Measurements from ENCODE around the gene ALDH1A1. TPM values are rescaled to one million over a fixed set of nuclear protein-coding genes. Genes with fewer than 3 reads are reported as not detected.

Gene ALDH1A1
- total RNA-seq, 1 experiment from 2014 or later = 2.3 TPM

- Histone ChIP-seq H3K27ac (no peak overlapping the region), H3K4me2 (no peak overlapping the region), H3K36me3 (ENCODE audit: low read depth) (no peaks in the 10 kb centered on the region), H4K20me1 (ENCODE audit: insufficient read depth) (no peaks in the 10 kb centered on the region), H3K79me2 (ENCODE audit: low read depth) (no peaks in the 10 kb centered on the region), H3K4me1 (replicated peaks; ENCODE audit: insufficient read depth) (no peaks in the 10 kb centered on the region), H3K9me2 (ENCODE audit: insufficient read depth) (no peaks in the 10 kb centered on the region), H3K9me3 (ENCODE audit: insufficient read depth, low read depth) (no peaks in the 10 kb centered on the region), H2AFZ (peak overlapping the region; percentile 50; the same call in 1 of the 2 replicates), H3K27me3 (ENCODE audit: insufficient read depth, low read depth) (no peaks in the 10 kb centered on the region), H3F3A (ENCODE audit: insufficient read depth, low read depth) (no peaks in the 10 kb centered on the region), H3K4me3 (no peak overlapping the region)
- no peak for TF ChIP-seq CTCF (conservative IDR thresholded peaks at IDR 0.05)
- no peak for TF ChIP-seq EZH2 (IDR thresholded peaks at IDR 0.05; ENCODE audit: low read depth)
- no TSS peak for BruUV-seq (replicated peaks)
- intact Hi-C loops (cut with micrococcal nuclease; ENCODE audit: unreplicated experiment) = no loop called here
- DNase-seq = peak in 1 of 2 experiments; percentile 58
- ChIA-PET POLR2A (ENCODE audit: unreplicated experiment) (no interaction called here), CTCF (interaction anchor here (0.6 kb wide), 1 partner anchor 1951 kb away, joined by 5 read pairs; no protein-coding TSS in a partner anchor)
Measured at GRCh38 chr9:72925126-72925789, 27.6 kb downstream of the ALDH1A1 start.

- Histone ChIP-seq H3K4me2 (no peak overlapping the region), H3K27me3 (ENCODE audit: insufficient read depth, low read depth) (no peaks in the 10 kb centered on the region), H3K9me2 (ENCODE audit: insufficient read depth) (no peaks in the 10 kb centered on the region), H3K36me3 (ENCODE audit: low read depth) (no peaks in the 10 kb centered on the region), H3K4me3 (no peak overlapping the region), H3K4me1 (replicated peaks; ENCODE audit: insufficient read depth) (no peaks in the 10 kb centered on the region), H3K79me2 (ENCODE audit: low read depth) (no peaks in the 10 kb centered on the region), H2AFZ (no peak overlapping the region), H3K9me3 (ENCODE audit: insufficient read depth, low read depth) (no peaks in the 10 kb centered on the region), H3F3A (ENCODE audit: insufficient read depth, low read depth) (no peaks in the 10 kb centered on the region; the same call in 1 of the 2 replicates), H4K20me1 (ENCODE audit: insufficient read depth) (no peaks in the 10 kb centered on the region), H3K27ac (no peak overlapping the region)
- TF ChIP-seq EZH2 (IDR thresholded peaks at IDR 0.05; ENCODE audit: low read depth) (no peak), CTCF (conservative IDR thresholded peaks at IDR 0.05) (no peak)
- no TSS peak for BruUV-seq (replicated peaks)
- intact Hi-C loops (cut with micrococcal nuclease; ENCODE audit: unreplicated experiment) = loop anchor here (5.0 kb wide), 1 partner anchor 1238 kb away; no protein-coding TSS in a partner anchor
- ChIA-PET POLR2A (ENCODE audit: unreplicated experiment) (no interaction called here), CTCF (no interaction called here)
- no peak for DNase-seq
Measured at GRCh38 chr9:72924154-72924790, 28.6 kb downstream of the ALDH1A1 start.

- no peaks in the 10 kb centered on the region for H4K20me1 ChIP-seq (ENCODE audit: insufficient read depth)
- ChIA-PET POLR2A (ENCODE audit: unreplicated experiment) (no interaction called here), CTCF (no interaction called here)
- H3K27me3 ChIP-seq (ENCODE audit: insufficient read depth, low read depth) = no peaks in the 10 kb centered on the region
- no peak overlapping the region for H3K4me3 ChIP-seq
- H3K9me2 ChIP-seq (ENCODE audit: insufficient read depth) = no peaks in the 10 kb centered on the region
- TF ChIP-seq EZH2 (IDR thresholded peaks at IDR 0.05; ENCODE audit: low read depth) (no peak), CTCF (conservative IDR thresholded peaks at IDR 0.05) (no peak)
- H3K27ac ChIP-seq = no peak overlapping the region
- intact Hi-C loops (cut with micrococcal nuclease; ENCODE audit: unreplicated experiment) = loop anchor here (5.0 kb wide), 1 partner anchor 1239 kb away; no protein-coding TSS in a partner anchor
- no peak for DNase-seq
- no peaks in the 10 kb centered on the region; the same call in 1 of the 2 replicates for H3F3A ChIP-seq (ENCODE audit: insufficient read depth, low read depth)
- no peak overlapping the region for H3K4me2 ChIP-seq
- no TSS peak for BruUV-seq (replicated peaks)
- H3K79me2 ChIP-seq (ENCODE audit: low read depth) = no peaks in the 10 kb centered on the region
- H3K4me1 ChIP-seq (replicated peaks; ENCODE audit: insufficient read depth) = no peaks in the 10 kb centered on the region
- no peaks in the 10 kb centered on the region for H3K9me3 ChIP-seq (ENCODE audit: insufficient read depth, low read depth)
- no peak overlapping the region for H2AFZ ChIP-seq
- H3K36me3 ChIP-seq (ENCODE audit: low read depth) = no peaks in the 10 kb centered on the region
Measured at GRCh38 chr9:72923077-72923476, 29.8 kb downstream of the ALDH1A1 start.

All from PC-9 (cell line).